Chondrocyte (in vitro differentiated cells): Measurements from ENCODE around the gene LSP1. TPM values are rescaled to one million over a fixed set of nuclear protein-coding genes. Genes with fewer than 3 reads are reported as not detected.

ENCODE experiments used
- DNase-seq: peaks from one replicate; pipeline ENCODE4 v3.0.0; 2021; ENCODE audit warnings: mixed read lengths, low spot score
- H3K27ac Mint-ChIP-seq: one replicate; pipeline ENCODE4 v1.8.0; 2021; ENCODE audit warnings: mild to moderate bottlenecking, moderate library complexity, mixed read lengths; ENCODE audit not compliant: unreplicated experiment
- H3K27me3 Mint-ChIP-seq: 2 replicates; pipeline ENCODE4 v1.8.0; 2021; ENCODE audit warnings: low read depth, mixed read lengths
- H3K36me3 Mint-ChIP-seq: 2 replicates; pipeline ENCODE4 v1.8.0; 2021; ENCODE audit warnings: low read depth, mixed read lengths
- H3K4me1 Mint-ChIP-seq: 2 replicates; pipeline ENCODE4 v1.8.0; 2021; ENCODE audit warnings: low read depth, mild to moderate bottlenecking, mixed read lengths
- H3K4me3 Mint-ChIP-seq: one replicate; pipeline ENCODE4 v1.8.0; 2021; ENCODE audit warnings: mild to moderate bottlenecking, moderate library complexity, mixed read lengths; ENCODE audit not compliant: unreplicated experiment
- H3K9me3 Mint-ChIP-seq: 2 replicates; pipeline ENCODE4 v1.8.0; 2021; ENCODE audit warnings: low read depth, mixed read lengths
- total RNA-seq: library from RNA; stranded (reverse); gene quantifications from 3 replicates; pipeline ENCODE4 v1.2.1, GENCODE V29; 2021
- TF ChIP-seq, protein P1 (sequence below): fragments of 200-600 bp; sonication (generic); IDR thresholded peaks from 2 replicates; pipeline ENCODE4 v1.5.0; 2021; ENCODE audit warnings: antibody characterized with exemption, mild to moderate bottlenecking, moderate library complexity

Gene LSP1
- total RNA-seq, 1 donor from 2014 or later = 7.4 TPM

DNA sequence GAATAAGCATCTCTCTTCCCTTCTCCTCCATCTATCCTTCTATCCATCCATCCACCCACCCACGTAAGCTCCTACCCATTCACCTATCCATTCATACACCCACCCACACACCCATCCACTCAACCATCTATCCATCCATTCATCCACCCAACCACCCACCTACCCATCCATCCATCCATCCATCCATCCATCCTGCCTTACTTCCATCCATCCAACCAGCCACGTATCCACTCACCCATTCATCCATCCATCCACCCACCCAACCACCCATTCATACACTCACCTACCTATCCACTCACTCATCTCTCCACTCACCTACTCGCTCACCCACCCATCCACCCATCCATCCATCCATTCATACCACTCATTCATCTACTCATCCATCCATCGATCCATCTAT lies 79.8 kb downstream of the LSP1 start:
- H3K4me1 Mint-ChIP-seq = peaks cover 9% of the 10 kb centered on the region
- no peak overlapping the region for H3K27ac Mint-ChIP-seq
- H3K27me3 Mint-ChIP-seq = peaks cover 7% of the 10 kb centered on the region
- no peaks in the 10 kb centered on the region for H3K9me3 Mint-ChIP-seq
- TF ChIP-seq, protein P1, sequence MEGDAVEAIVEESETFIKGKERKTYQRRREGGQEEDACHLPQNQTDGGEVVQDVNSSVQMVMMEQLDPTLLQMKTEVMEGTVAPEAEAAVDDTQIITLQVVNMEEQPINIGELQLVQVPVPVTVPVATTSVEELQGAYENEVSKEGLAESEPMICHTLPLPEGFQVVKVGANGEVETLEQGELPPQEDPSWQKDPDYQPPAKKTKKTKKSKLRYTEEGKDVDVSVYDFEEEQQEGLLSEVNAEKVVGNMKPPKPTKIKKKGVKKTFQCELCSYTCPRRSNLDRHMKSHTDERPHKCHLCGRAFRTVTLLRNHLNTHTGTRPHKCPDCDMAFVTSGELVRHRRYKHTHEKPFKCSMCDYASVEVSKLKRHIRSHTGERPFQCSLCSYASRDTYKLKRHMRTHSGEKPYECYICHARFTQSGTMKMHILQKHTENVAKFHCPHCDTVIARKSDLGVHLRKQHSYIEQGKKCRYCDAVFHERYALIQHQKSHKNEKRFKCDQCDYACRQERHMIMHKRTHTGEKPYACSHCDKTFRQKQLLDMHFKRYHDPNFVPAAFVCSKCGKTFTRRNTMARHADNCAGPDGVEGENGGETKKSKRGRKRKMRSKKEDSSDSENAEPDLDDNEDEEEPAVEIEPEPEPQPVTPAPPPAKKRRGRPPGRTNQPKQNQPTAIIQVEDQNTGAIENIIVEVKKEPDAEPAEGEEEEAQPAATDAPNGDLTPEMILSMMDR = no peak
- H3K4me3 Mint-ChIP-seq = no peak overlapping the region
- no peaks in the 10 kb centered on the region for H3K36me3 Mint-ChIP-seq
- peak; percentile 3 for DNase-seq

DNA sequence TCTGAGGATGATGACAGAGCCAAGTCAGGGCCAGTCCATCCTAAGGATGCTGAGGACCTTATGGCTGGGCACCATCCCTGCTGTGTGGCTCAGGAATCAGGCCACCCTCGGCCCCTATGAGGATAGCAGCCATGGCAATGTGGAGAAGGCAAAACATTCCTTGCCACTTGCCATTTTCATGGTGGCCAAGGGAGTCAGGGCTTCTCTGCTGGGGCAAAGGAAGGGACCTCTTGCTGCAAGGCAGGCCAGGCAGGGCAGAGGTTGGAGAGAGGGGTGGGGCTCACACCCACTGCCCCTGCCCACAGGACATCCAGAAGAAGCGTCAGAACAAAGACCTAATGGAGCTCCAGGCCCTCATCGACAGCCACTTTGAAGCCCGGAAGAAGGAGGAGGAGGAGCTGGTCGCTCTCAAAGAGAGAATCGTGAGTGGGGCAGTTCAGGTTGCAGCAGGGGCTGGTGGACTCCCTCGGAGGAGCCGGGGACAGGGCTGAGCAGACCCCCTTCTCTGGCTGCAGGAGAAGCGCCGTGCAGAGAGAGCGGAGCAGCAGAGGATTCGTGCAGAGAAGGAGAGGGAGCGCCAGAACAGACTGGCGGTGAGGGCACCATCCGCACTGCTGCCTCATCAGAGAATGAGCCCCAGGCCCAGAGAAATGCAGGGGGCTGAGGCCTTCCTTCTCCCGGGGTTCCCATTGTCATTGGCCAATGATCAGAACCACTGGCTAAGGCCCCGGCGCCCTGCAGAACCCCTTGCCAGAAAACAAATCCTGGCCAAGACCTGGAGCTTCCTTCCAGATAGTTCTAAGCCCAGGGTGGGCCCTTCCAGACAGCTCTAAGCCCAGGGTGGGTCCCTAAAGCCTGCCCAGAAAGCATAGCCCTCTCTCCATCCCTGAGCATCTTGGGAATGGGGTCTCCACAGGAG lies 80.8 kb downstream of the LSP1 start:
- TF ChIP-seq, protein P1 = no peak
- H3K36me3 Mint-ChIP-seq = no peaks in the 10 kb centered on the region
- H3K27me3 Mint-ChIP-seq = peaks cover 7% of the 10 kb centered on the region
- H3K27ac Mint-ChIP-seq = no peak overlapping the region
- peaks cover 9% of the 10 kb centered on the region for H3K4me1 Mint-ChIP-seq
- no peaks in the 10 kb centered on the region for H3K9me3 Mint-ChIP-seq
- peak; percentile 82 for DNase-seq
- no peak overlapping the region for H3K4me3 Mint-ChIP-seq

DNA sequence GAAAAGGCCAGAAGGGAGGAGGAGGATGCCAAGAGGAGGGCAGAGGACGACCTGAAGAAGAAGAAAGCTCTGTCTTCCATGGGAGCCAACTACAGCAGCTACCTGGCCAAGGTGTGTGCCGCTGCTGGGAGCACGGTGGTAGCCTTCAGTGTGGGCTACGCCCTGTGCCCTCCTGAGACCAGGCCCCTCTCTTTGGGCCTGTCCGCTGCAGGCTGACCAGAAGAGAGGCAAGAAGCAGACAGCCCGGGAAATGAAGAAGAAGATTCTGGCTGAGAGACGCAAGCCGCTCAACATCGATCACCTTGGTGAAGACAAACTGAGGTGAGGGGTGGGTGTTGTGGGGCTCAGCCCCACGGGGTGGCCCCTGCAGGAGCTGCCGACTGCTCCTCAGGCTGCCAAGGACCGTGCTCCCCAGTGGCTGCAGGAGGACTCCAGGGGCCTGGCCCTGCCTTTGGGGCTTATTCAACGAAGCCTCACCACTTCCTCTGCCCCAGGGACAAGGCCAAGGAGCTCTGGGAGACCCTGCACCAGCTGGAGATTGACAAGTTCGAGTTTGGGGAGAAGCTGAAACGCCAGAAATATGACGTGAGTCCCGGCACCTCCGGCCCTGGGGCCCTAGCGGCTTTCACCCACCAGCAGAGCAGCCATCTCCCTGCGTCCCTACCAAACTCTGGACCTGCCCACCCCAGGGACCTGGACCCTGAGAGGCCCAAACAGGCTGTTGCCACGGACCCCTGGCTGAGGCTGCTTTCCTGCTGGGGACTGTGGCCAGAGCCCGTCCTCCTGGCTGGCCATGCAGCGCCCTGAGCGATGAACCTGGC lies 81.7 kb downstream of the LSP1 start:
- no peaks in the 10 kb centered on the region for H3K36me3 Mint-ChIP-seq
- peaks cover 7% of the 10 kb centered on the region for H3K27me3 Mint-ChIP-seq
- no peak overlapping the region for H3K27ac Mint-ChIP-seq
- no peak overlapping the region for H3K4me3 Mint-ChIP-seq
- peaks cover 9% of the 10 kb centered on the region for H3K4me1 Mint-ChIP-seq
- peak; percentile 79 for DNase-seq
- TF ChIP-seq, protein P1 = no peak
- no peaks in the 10 kb centered on the region for H3K9me3 Mint-ChIP-seq

DNA sequence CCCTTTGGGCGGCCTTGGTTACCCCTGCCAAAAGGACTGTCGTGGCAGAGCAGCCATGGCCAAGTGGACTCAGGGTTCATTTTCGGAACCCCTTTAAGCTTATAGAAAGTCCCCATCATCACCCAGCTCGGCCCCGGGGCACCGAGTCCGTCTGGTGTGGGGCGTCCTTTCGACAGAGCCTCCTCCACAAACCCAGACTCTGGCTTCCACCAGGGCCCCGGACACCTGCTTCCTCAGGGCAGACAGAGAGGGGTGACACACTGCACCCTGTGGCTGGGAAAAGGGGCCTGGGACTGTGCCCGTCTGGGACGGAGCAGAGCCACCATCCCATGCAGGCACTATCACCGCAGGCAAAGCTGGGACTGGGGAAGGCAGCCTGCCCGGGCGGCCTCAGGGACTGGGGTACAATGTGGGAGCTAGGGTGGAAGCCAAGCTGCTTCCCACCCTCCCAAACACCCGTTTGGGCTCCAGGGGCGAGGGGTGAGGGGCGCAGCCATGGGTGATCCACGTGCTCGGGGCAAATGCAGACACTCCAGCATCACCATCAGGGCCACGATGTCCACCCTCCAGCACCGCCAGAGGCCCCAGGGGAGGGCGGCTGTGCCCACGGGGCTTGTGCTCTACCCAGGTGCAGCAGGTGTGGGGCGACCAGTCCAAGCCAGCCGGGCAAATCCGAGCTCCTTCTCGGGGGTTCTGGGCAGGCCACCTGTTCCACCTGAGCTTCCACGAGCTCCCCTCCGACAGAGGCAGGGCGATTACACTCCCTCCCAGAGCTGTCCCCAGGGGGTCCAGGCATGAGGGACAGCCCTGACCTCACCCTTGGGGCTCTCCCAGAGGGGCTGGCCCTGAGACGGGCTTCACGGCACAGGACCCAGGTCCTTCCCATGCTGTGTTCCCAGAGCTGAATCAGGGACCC lies 82.5 kb downstream of the LSP1 start:
- Mint-ChIP-seq H3K27me3 (peaks cover 7% of the 10 kb centered on the region), H3K36me3 (no peaks in the 10 kb centered on the region), H3K9me3 (no peaks in the 10 kb centered on the region), H3K4me1 (peaks cover 17% of the 10 kb centered on the region), H3K27ac (no peak overlapping the region), H3K4me3 (no peak overlapping the region)
- TF ChIP-seq, protein P1 = no peak
- DNase-seq = peak; percentile 84
